Activated effector memory CD4-positive, alpha-beta T cell treated with Interleukin-2 at 50 U/mL for 16 hours (primary cell): Measurements from ENCODE around the gene COPS7A.
"Not testable (repeated sequence)": the region's sequence is repeated elsewhere in the genome, so short reads cannot be mapped to it uniquely, and the experiment has no call there.

Experiments used
- DNase-seq: peaks from one replicate; pipeline ENCODE4 v3.0.0-alpha.2; 2020

COPS7A gene

DNA sequence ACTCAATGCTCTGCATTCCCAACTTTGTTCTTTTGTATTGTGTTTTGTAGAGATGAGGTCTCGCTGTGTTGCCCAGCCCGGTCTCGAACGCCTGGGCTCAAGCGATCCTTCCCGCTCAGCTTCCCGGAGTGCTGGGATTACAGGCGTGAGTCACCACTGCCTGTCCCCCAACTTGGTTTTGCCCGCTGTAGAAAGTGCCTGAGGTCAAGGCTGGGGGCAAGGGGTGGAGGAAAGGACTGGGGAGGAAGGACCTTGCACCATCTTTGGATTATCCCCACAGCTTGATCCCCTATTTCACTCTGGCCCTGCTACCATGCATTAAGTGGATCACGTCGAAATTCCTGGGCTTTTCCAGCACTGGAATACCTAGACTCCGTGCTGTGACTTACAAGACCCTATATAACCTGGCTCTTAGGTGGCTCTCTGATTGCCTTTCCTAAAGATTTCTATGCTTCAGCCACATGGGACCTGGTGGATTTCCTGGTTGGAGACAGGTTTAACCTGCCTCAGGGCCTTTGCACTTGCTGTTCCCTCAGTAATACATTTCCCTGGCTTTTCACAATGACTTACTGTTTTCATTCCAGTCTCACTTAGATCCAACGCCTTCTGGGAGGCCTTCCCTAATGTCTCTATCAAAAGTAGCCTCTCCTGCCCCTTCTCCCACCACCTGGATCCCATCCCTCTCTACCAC lies 22.6 kb upstream of the COPS7A start:
- DNase-seq: no peak

DNA sequence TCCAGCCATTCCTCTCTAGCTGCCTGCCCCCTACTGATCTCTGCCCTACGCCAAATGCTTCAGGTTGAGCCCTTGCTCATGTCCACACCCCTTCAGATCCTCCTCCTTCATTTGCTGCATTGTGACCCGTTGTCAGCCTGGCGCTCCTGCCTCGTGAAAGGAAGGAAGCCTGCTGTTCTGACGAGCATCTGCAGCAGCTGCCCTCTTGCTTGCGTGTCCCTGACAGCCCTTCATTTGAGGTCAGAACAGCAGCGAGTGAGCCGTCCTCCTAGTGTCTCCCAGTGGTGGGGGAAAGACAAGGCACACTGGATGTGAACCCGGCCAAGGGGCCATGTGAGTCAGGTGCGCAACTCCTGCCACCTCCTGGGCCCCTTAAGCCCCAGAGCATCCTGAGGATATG lies 20.2 kb upstream of the COPS7A start:
- DNase-seq: no peak

DNA sequence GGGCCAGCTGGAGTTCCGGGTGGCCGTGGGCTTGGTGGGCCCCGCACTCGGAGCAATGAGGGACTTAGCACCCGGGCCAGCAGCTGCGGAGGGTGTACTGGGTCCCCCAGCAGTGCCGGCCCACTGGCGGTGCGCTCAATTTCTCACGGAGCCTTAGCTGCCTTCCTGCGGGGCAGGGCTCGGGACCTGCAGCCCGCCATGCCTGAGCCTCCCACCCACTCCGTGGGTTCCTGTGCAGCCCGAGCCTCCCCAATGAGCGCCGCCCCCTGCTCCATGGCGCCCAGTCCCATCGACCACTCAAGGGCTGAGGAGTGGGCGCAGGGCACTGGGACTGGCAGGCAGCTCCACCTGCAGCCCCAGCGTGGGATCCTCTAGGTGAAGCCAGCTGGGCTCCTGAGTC lies 15.5 kb upstream of the COPS7A start:
- not testable (repeated sequence) for DNase-seq

DNA sequence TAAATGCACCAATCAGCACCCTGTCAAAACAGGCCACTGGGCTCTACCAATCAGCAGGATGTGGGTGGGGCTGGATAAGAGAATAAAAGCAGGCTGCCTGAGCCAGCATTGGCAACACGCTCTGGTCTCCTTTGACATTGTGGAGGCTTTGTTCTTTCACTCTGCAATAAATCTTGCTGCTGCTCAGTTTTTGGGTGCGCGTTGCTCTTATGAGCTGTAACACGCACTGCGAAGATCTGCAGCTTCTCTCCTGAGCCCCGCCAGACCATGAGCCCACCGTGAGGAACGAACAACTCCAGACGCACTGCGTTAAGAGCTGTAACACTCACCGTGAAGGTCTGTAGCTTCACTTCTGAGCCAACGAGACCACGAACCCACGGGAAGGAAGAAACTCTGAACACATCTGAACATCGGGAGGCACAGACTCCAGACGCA lies 14.9 kb upstream of the COPS7A start:
- DNase-seq: no peak

DNA sequence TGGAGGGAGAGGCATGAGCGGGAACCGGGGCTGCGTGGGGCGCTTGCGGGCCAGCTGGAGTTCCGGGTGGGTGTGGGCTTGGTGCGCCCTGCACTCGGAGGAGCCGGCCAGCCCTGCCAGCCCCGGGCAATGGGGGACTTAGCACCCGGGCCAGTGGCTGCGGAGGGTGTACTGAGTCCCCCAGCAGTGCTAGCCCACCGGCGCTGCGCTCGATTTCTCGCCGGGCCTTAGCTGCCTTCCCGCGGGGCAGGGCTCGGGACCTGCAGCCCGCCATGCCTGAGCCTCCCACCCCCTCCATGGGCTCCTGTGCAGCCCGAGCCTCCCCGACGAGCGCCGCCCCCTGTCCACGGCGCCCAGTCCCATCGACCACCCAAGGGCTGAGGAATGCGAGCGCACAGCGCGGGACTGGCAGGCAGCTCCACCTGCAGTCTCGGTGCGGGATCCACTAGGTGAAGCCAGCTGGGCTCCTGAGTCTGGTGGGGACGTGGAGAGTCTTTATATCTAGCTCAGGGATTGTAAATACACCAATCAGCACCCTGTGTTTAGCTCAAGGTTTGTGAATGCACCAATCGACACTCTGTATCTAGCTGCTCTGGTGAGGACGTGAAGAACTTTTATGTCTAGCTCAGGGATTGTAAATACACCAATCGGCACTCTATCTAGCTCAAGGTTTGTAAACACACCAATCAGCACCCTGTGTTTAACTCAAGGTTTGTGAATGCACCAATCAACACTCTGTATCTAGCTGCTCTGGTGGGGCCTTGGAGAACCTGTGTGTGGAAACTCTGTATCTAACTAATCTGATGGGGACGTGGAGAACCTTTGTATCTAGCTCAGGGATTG lies 7.6 kb upstream of the COPS7A start:
- DNase-seq: not testable (repeated sequence)

DNA sequence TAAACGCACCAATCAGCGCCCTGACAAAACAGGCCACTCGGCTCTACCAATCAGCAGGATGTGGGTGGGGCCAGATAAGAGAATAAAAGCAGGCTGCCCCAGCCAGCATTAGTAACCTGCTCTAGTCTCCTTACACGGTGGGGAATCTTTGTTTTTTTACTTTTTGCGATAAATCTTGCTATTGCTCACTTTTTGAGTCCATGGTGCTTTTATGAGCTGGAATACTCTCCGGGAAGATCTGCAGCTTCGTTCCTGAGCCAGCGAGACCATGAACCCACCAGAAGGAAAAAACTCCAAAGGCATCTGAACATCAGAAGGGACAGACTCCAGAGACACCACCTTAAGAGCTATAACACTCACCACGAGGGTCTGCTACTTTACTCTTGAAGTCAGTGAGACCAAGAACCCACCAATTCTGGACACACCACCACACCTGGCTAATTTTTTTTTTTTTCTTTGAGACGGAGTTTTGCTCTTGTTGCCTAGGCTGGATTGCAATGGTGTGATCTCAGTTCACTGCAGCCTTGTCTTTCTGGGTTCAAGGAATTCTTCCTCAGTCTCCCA lies 6.9 kb upstream of the COPS7A start:
- DNase-seq: no peak

DNA sequence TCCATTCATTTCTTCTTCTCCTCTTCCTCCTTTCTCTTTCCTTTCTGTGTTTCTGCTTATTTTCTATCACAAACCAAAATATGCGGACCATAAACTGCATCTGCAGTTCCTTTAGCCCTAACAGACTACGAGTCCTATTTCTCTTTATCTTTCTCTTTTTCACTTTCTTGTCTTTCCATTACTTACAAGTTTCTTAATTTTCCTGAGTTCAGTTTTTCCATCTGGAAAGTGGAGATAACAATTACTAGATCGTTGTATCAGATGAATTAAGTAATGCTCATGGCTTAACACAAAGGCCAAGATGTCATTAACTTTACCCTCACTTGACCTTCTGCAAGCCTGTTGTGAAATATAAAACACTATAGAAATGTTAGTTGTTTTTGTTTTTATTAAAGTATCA lies 983 bp upstream of the COPS7A start:
- DNase-seq: no peak

DNA sequence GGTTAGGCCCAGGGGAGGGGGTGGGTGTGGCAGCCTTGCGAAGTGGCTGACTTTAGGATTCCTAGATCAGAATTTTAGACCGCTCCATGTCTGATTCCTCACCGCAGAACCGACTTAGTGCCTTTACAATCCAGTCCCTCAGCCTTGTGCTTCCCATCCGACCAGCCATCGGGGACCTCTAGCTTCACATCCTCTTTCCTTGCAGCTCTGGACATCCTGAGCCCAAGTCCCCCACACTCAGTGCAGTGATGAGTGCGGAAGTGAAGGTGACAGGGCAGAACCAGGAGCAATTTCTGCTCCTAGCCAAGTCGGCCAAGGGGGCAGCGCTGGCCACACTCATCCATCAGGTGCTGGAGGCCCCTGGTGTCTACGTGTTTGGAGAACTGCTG lies 557 bp downstream of the COPS7A start:
- peak; percentile 2 for DNase-seq

DNA sequence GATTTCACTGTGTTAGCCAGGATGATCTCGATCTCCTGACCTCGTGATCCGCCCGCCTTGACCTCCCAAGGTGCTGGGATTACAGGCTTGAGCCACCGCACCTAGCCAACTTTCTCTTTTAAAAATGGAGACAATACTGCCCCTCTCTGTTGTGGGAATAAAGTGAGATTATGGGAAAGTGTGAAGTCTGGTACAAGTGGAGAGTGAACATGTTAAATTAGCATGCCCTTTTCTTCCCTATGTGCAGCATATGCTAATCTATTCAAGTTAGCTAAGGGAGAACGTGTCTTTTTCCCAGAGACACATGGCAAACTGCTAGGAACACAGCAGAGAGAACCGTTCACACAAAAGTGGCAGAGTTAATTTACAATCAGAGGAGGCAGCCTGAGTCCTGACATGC lies 1.5 kb downstream of the COPS7A start:
- DNase-seq: no peak

DNA sequence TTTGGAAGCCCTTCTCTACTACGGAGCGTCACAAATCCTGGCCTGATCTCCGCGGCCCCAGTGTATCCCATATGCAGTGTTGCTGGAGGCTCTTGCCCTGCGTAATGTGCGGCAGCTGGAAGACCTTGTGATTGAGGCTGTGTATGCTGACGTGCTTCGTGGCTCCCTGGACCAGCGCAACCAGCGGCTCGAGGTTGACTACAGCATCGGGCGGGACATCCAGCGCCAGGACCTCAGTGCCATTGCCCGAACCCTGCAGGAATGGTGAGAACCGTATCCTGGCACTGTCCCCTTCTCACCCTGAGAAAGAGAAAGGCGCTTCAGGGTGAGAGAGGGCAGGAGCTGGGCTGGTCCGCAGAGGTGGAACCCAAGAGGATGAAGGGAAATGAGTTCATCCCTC lies 5.3 kb downstream of the COPS7A start:
- no peak for DNase-seq

DNA sequence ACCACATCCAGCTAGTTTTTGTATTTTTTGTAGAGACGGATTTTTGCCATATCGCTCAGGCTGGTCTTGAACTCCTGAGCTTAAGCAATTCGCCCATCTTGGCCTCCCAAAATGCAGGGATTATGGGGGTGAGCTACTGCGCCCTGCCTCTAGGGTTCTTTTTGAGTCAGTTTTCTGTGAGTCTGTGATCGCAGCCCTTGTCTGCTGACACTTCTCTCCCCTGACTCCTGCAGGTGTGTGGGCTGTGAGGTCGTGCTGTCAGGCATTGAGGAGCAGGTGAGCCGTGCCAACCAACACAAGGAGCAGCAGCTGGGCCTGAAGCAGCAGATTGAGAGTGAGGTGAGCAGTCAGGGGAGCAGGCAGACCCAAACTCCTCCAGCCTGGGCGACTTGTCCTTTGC lies 6.3 kb downstream of the COPS7A start:
- DNase-seq: no peak

DNA sequence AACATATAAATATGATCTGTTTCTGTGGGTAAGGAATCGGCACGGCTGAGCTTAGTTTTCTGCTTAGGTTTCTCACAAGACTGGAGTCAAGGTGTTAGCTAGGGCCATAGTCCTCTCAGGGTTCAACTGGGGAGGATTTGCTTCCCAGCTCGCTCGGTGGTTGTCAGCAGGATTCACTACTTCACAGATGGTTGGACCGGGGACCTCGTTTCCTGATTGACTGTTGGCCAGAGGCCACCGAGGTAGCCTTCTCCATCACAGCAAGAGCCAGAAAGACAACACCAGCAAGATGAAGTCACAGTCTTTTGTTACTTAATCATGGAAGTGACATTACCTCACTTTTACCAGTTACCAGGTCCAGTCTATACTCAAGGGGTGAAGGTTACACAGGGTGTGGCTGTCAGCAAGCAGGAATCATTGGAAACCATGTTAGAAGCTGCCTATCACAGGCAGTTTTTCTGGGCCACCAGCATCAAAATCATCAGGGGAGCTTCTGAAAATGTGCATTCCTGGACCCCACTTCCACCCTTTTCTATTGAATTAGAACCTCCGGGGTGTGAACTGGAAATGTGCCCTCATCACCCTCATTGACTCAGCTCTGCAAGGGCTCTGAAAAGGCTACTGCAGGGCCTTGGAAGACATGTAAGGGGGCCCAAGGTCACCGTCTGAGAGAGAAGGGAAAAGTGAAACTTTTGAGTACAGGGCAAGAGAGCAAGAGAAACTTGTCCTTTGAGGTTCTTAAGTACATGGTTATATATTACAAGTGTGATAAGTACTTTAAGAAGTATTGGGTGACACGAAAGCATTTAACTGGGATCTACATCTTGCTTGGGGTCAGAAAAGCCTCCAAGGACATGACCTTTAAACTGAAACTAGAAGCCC lies 10.9 kb downstream of the COPS7A start:
- no peak for DNase-seq

DNA sequence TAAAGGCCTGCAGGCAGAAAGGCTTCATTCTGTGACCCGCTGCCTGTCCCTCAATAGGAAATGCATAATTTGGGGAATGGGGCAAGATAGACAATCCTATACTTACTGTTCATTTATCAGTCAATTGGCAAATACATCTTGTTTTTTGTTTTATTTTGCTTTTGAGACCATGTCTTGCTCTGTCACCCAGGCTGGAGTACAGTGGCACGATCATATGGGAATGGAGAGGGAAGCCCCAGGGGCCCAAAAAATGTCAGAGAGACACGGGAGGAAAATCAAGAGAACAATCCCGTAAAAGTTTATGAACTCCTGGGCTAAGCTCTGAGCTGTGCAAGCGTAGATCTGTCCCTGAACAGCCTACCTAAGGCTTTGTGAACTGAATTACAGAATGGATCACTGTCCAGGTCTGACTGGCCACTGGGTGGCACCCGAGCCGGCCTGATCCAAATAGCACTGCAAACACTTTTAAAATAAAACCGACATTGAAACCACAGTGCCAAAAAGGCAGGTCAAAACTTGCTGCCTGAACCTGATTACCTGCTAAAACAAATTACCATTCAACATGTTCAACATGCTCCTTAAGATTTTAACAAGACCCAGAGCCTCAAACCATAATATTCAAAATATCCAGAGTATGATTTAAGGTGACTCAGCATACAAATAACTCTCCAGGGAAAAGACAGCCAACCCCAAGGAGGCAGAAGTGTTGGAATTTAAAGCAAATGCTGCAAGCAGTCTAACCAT lies 11.8 kb downstream of the COPS7A start:
- peak; percentile 10 for DNase-seq

DNA sequence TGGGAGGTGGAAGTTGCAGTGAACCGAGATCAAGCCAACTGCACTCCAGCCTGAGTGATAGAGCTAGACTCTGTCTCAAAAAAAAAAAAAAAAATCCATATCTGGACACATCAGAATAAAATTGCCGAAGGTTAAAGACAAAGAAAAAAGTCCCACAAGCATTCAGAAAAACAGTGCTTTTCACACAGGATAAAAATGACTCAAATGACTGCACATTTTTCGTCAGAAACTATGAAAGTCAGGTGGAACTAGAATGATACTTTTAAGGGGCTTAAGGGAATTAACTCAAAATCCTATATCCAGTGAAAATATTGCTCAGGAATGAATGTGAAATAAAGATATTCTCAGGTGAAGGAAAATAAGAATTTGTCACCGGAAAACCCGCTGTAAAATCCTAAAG lies 12.9 kb downstream of the COPS7A start:
- no peak for DNase-seq

DNA sequence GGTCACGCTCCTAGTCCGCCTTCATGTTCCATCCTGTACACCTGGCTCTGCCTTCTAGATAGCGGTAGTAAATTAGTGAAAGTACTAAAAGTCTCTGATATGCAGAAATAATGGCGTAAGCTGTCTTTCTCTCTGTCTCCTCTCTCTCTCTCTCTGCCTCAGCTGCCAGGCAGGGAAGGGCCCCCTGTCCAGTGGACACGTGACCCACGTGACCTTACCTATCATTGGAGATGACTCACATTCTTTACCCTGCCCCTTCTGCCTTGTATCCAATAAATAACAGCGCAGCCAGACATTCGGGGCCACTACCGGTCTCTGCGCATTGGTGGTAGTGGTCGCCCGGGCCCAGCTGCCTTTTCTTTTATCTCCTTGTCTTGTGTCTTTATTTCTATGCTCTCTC lies 18.2 kb downstream of the COPS7A start:
- not testable (repeated sequence) for DNase-seq

DNA sequence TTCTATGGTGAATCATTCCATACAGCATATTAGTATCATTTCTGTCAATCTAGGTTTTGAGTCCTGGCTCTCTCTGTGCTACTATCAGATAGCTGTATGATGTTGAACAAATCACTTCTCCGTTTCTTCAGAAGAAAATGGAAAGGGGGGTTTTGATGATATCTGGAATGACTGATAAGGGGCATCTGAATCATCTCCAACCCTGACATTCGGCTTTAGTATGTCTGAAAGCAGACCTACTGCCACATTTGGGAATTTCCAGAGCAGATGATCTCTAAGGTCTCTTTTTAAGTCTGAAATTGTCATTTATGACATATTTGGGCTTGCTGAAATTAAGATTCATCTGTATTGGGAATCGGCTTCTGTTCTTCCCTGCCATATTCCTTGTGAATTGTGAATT lies 19.0 kb downstream of the COPS7A start:
- no peak for DNase-seq

DNA sequence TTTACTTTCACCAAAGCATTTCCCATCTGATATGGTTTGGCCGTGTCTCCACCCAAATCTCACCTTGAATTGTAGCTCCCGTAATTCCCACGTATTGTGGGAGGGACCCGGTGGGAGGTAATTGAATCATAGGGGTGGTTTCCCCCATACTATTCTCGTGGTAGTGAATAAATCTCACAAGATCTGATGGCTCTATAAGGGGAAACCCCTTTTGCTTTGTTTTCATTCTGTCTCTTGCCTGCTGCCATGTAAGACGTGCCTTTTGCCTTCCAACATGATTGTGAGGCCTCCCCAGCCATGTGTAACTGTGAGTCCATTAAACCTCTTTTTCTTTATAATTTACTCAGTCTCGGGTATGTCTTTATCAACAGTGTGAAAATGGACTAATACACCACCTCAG lies 19.5 kb downstream of the COPS7A start:
- not testable (repeated sequence) for DNase-seq

DNA sequence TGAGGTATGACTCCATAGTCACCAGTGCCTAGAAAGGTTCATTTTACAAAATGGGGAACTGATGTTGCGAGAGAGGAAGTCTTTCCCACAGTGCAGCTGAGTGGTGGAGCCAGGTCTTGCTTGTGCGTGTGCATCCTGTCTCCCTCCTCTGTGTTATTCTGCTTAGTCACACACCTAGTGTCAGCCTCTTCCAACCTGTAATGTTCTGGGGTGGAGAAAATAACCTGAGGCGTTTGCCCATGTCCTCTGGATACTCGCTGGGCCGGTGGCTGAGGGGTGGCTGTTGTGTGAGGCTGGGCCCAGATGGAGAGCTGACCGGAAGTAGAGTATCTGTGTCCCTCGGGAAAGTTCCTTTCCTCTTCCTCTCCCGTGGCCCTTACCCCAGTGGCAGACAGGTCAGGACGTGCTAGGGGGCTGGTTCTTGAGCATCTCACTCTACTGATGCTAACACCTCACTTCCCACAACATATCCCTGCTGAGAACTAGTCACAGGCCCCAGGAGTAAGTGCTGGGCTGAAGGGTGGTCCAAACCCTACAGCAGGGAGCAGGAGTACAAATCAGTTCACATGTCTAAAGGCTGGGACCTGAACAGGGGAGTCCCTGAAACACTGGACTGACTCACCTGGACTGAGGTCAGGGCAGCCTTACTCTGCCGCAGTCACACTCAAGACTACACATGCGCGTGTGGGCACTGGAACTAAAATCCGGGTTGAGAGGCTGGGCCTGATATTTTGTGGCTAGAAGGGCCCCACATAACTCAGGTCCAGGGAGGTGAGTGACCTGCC lies 22.1 kb downstream of the COPS7A start:
- no peak for DNase-seq

DNA sequence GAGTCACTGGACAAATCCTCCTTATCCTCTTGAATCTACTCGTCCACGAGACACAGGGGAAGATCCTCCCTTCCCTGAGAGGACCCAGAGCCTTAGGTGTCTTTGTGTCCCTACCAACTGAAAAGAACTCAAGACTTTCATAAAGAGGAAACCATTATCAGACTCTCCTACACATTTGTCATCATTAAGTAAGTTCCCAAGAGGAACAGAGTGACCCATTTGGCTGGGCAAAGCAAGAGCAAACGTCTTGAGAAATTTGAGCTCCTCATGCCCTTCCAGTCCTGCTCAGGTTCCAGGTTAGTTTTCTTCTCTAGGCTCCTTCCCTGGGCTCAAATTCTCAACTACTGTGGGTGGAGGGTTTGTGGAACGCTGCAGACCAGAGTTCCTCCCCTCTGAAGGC lies 23.4 kb downstream of the COPS7A start:
- no peak for DNase-seq

DNA sequence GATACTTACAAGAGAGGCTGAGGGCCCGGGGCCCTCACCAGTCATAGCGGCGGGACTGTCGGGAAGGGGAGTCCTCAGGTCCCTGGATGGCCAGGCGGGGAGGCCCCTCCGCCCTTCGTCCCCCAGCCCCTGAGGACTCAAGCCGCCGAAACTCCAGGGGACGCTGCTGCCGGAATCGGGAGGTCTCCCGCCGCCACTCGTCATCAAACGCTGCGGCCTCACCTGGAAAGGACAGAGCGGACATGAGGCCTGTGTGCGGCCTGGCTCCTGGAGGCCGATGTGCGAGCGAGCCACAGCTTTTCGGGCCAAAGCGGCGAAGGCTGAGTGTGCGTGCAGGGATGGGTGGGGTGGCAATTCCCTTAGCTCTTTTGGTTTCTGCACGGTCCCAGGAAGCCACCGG lies 24.9 kb downstream of the COPS7A start:
- DNase-seq: no peak

DNA sequence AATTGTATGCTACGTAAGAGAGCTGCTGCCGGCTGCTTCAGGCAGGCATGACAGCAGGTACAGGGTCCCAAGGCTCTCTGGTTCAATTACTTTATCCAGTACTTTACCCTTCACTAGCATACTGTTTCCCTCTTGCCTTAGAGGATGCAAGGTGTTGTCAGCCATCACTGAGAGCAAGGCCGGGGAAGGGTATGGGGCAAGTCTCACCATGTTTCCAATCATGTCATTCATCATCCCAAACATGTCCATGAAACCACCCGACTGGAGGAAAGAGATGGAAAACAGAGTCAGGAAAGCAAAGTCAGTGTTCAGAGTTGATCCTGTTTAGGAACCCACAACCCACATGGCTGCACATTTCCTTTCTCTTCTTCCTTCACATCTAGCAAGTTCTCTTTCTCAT lies 26.7 kb downstream of the COPS7A start:
- no peak for DNase-seq

DNA sequence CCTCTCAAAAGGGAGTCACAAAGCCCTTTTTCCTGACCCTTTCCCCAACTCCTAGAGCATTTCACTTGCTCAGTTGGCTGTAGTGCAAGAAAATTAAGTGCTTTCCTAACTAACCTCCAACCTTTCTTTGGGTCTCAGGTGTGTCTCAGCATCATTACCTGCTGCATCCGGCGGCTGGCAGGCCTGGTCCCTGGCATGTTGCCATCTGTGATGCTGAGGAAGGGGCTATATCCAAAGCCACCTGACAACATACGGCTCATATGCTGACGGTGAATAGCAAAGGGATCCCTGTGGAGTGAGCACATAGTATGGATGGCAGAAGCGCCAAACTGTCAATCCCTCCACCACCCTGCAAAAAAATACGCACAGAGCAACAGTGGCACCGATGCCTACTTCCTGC lies 27.9 kb downstream of the COPS7A start:
- no peak for DNase-seq
